AG04449 (cell line): ENCODE measurements around the gene SMIM5.

Experiments used
- CTCF ChIA-PET: fragments of 350-600 bp; formaldehyde crosslinking; extraction: SDS; loops from one replicate; lab custom pipeline; 2021; ENCODE audit warnings: antibody characterized with exemption; lab: Yijun Ruan, JAX
- POLR2A ChIA-PET: fragments of 400-600, 350-600 bp; formaldehyde crosslinking; extraction: SDS; loops from one replicate; lab custom pipeline; 2020; ENCODE audit warnings: antibody characterized with exemption, inconsistent platforms; lab: Yijun Ruan, JAX
- DNase-seq: peaks from one replicate; pipeline ENCODE4 v3.0.0-alpha.2; 2010; ENCODE audit warnings: low read depth, low spot score
- H3K4me3 ChIP-seq: 2 replicates; pipeline ENCODE4 v1.5.1; 2011; ENCODE audit warnings: low read depth, mild to moderate bottlenecking, control low read depth, low read length
- TF ChIP-seq, protein P1 (sequence below): IDR thresholded peaks from one replicate; pipeline ENCODE4 v1.5.1; 2011; ENCODE audit warnings: mild to moderate bottlenecking, moderate library complexity, low read length, control low read depth, inconsistent platforms; ENCODE audit not compliant: insufficient read depth; ENCODE audit errors: missing control alignments

Gene SMIM5

DNA sequence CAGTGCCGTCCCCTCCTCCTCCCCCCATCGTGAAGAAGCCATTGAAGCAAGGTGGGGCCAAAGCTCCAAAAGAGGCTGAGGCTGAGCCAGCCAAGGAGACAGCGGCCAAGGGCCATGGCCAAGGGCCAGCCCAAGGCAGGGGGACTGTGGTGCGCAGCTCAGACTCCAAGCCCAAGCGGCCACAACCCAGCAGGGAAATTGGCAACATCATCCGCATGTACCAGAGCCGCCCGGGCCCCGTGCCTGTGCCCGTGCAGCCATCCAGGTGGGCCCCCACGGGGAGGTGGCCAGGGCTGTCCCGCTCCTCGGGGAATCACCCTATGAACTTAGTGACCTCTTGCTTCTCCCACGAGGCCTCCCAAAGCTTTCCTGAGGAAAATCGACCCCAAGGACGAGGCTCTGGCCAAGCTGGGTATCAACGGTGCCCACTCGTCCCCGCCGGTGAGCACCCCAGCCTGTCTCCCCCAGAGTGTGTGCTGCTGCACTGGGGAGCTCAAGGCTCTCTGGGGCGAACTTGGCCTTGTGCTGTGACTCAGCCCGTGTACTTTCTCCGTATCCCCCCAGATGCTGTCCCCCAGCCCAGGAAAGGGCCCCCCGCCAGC is 16.6 kb upstream of the SMIM5 start:
- POLR2A ChIA-PET, result interaction anchor here (0.6 kb wide), 1 partner anchor 176 kb away, joined by 5 read pairs; no protein-coding TSS in a partner anchor
- H3K4me3 ChIP-seq, result no peak overlapping the region
- TF ChIP-seq, protein P1, sequence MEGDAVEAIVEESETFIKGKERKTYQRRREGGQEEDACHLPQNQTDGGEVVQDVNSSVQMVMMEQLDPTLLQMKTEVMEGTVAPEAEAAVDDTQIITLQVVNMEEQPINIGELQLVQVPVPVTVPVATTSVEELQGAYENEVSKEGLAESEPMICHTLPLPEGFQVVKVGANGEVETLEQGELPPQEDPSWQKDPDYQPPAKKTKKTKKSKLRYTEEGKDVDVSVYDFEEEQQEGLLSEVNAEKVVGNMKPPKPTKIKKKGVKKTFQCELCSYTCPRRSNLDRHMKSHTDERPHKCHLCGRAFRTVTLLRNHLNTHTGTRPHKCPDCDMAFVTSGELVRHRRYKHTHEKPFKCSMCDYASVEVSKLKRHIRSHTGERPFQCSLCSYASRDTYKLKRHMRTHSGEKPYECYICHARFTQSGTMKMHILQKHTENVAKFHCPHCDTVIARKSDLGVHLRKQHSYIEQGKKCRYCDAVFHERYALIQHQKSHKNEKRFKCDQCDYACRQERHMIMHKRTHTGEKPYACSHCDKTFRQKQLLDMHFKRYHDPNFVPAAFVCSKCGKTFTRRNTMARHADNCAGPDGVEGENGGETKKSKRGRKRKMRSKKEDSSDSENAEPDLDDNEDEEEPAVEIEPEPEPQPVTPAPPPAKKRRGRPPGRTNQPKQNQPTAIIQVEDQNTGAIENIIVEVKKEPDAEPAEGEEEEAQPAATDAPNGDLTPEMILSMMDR, result no peak
- no peak for DNase-seq
- CTCF ChIA-PET, result interaction anchor here (1.0 to 19.8 kb wide), 7 partner anchors 9 to 137 kb away, joined by 3 to 357 read pairs (median 7); partner anchors contain the start of gene SMIM5

DNA sequence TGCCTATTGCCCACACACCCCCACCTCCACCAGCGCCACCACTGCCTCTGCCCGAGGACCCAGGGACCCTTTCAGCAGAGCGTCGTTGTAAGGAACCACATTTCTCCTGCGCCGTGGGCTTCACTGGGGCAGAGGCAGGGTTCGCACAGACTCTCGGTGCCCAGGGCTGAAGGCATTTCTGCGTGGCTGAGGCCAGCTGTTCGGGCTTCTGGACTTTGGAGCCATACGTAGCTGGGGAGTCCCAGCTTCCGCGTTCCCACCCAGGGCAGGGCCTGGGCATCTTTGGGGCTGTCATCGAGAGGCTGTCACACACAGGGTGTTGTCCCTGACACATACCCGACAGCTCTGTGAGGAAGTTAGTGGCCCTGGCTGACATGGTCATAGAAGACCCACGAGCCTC is 16.0 kb upstream of the SMIM5 start:
- CTCF ChIA-PET, result interaction anchor here (1.0 to 19.8 kb wide), 7 partner anchors 9 to 136 kb away, joined by 3 to 357 read pairs (median 7); partner anchors contain the start of gene SMIM5
- no peak overlapping the region for H3K4me3 ChIP-seq
- TF ChIP-seq, protein P1, result no peak
- DNase-seq, result no peak
- POLR2A ChIA-PET, result interaction anchor here (0.6 kb wide), 1 partner anchor 177 kb away, joined by 5 read pairs; no protein-coding TSS in a partner anchor

- H3K4me3 ChIP-seq, result no peak overlapping the region
- ChIA-PET POLR2A (no interaction called here), CTCF (interaction anchor here (1.0 to 19.8 kb wide), 5 partner anchors 8 to 136 kb away, joined by 3 to 357 read pairs (median 21); partner anchors contain the start of gene SMIM5)
- DNase-seq, result no peak
- TF ChIP-seq, protein P1, result no peak
Measured at GRCh38 chr17:75617675-75618074, 15.6 kb upstream of the SMIM5 start.

DNA sequence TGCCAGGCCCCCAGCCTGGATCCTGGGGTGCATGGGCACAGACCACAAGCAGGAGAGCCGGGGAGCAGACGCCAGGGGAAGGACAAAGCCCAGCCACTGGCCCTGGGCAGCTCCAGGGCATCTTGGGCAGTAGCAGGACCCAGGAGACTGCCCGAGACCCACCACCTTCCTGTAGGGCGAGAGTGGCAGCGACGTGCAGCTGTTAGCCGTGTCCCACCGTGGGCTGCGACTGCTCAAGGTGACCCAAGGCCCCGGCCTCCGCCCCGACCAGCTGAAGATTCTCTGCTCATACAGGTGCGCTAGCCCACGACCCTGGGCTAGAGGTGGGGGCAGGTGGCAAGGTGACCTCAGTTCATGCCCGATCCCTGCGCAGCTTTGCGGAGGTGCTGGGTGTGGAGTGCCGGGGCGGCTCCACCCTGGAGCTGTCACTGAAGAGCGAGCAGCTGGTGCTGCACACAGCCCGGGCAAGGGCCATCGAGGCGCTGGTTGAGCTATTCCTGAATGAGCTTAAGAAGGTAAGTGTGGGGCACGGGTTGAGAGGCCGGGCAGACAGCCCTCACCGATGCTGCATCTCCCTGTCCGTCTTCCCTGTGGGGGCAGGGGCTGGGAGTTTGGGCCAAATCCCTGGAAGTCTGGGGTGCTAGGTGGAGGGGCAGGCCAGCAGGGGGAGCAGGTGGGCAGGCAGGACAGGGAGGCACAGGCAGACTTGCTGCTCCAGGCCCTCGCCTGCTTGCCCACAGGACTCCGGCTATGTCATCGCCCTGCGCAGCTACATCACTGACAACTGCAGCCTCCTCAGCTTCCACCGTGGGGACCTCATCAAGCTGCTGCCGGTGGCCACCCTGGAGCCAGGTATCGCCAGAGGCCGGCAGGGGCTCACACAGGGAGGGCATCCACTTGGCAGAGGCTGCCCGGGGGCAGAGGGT is 13.5 kb upstream of the SMIM5 start:
- POLR2A ChIA-PET, result interaction anchor here (0.6 kb wide), 1 partner anchor 235 kb away, joined by 3 read pairs; the partner anchor contains the start of gene WBP2
- no peak for DNase-seq
- CTCF ChIA-PET, result interaction anchor here (0.6 to 28.7 kb wide), 16 partner anchors 9 to 407 kb away, joined by 3 to 1427 read pairs (median 4); partner anchors contain the start of genes GALK1 and SMIM5
- TF ChIP-seq, protein P1, result peak; percentile 78
- H3K4me3 ChIP-seq, result no peak overlapping the region

GRCh38 chr17:75621489-75621888 is 11.7 kb upstream of the SMIM5 start:
- TF ChIP-seq, protein P1, result no peak
- no peak for DNase-seq
- no peak overlapping the region for H3K4me3 ChIP-seq
- CTCF ChIA-PET, result interaction anchor here (1.5 to 28.7 kb wide), 3 partner anchors 12 to 134 kb away, joined by 4 to 1427 read pairs (median 357); partner anchors contain the start of genes GALK1 and SMIM5
- POLR2A ChIA-PET, result no interaction called here
